Hepatocyte (in vitro differentiated cells): ENCODE measurements around the gene NR6A1.

Experiments used
- EZH2phosphoT487 ChIP-seq: fragments of 200-600 bp; sonication (generic); IDR thresholded peaks from one replicate; pipeline ENCODE4 v1.6.1; 2018; ENCODE audit warnings: antibody characterized with exemption, mild to moderate bottlenecking, low read depth, moderate library complexity; ENCODE audit not compliant: unreplicated experiment, severe bottlenecking
- TF ChIP-seq, protein P1 (sequence below): fragments of 200-600 bp; sonication (generic); IDR thresholded peaks from 2 replicates; pipeline ENCODE4 v1.5.1; 2016; ENCODE audit warnings: antibody characterized with exemption, mild to moderate bottlenecking; ENCODE audit not compliant: poor library complexity

DNA sequence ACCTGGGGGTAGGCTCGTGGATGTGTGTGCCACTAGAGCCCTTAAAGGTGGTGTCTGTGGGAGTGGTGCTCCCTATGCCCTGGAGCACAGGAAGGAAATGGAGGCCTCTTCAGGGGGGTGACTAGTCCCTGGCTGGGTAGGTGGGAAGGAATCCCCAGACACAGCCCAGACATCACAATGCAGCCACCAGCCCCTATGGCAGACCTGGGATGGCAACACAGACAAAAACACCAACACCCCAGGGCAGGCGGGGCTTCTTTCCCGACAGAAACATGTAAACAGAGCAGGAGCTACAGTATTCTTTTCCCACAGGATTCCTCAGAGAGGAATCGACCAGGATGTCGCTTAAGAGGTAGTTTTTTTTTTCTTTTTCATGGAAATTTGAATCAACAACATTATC, 253.5 kb downstream of the NR6A1 start:
- TF ChIP-seq, protein P1, sequence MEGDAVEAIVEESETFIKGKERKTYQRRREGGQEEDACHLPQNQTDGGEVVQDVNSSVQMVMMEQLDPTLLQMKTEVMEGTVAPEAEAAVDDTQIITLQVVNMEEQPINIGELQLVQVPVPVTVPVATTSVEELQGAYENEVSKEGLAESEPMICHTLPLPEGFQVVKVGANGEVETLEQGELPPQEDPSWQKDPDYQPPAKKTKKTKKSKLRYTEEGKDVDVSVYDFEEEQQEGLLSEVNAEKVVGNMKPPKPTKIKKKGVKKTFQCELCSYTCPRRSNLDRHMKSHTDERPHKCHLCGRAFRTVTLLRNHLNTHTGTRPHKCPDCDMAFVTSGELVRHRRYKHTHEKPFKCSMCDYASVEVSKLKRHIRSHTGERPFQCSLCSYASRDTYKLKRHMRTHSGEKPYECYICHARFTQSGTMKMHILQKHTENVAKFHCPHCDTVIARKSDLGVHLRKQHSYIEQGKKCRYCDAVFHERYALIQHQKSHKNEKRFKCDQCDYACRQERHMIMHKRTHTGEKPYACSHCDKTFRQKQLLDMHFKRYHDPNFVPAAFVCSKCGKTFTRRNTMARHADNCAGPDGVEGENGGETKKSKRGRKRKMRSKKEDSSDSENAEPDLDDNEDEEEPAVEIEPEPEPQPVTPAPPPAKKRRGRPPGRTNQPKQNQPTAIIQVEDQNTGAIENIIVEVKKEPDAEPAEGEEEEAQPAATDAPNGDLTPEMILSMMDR: no peak
- no peak for TF ChIP-seq EZH2phosphoT487
